Activated T-helper 1 cell treated with anti-CD3 and anti-CD28 coated beads, Interleukin-12 subunit alpha, Interleukin-12 subunit beta, Interleukin-2, Interleukin-4 antibody, amounts not matched to agents 30 ng/mL and 10 ng/mL and 1 ng/mL, durations not matched to agents 14 hours and 24 hours and 36 hours (primary cell): Measurements from ENCODE around the gene ZFAND3. TPM values are rescaled to one million over a fixed set of nuclear protein-coding genes. Genes with fewer than 3 reads are reported as not detected.

ENCODE experiments used
- DNase-seq: peaks from one replicate; pipeline ENCODE4 v3.0.0; 2021; ENCODE audit warnings: low spot score
- H3K27ac Mint-ChIP-seq: one replicate; pipeline ENCODE4 v1.8.0; 2021; ENCODE audit warnings: mild to moderate bottlenecking, mixed read lengths
- H3K27me3 Mint-ChIP-seq: one replicate; pipeline ENCODE4 v1.8.0; 2022; ENCODE audit warnings: mild to moderate bottlenecking, moderate library complexity, mixed read lengths; ENCODE audit not compliant: insufficient read depth
- H3K36me3 Mint-ChIP-seq: one replicate; pipeline ENCODE4 v1.8.0; 2021; ENCODE audit warnings: low read depth, mixed read lengths
- H3K4me1 Mint-ChIP-seq: one replicate; pipeline ENCODE4 v1.8.0; 2021; ENCODE audit warnings: low read depth, mixed read lengths
- H3K4me3 Mint-ChIP-seq: one replicate; pipeline ENCODE4 v1.8.0; 2021; ENCODE audit warnings: mild to moderate bottlenecking, moderate library complexity, mixed read lengths
- H3K9me3 Mint-ChIP-seq: one replicate; pipeline ENCODE4 v1.8.0; 2021; ENCODE audit warnings: mixed read lengths
- intact Hi-C: fragments of 100-400 bp; cut with micrococcal nuclease; formaldehyde crosslinking; loops from one replicate; pipeline ENCODE4 v1.15.1; 2024
- total RNA-seq: library from RNA; stranded (reverse); gene quantifications from 2 replicates; pipeline ENCODE4 v1.2.3, GENCODE V29; 2022

Gene ZFAND3
- total RNA-seq, 1 donor from 2014 or later: 44.1 TPM

DNA sequence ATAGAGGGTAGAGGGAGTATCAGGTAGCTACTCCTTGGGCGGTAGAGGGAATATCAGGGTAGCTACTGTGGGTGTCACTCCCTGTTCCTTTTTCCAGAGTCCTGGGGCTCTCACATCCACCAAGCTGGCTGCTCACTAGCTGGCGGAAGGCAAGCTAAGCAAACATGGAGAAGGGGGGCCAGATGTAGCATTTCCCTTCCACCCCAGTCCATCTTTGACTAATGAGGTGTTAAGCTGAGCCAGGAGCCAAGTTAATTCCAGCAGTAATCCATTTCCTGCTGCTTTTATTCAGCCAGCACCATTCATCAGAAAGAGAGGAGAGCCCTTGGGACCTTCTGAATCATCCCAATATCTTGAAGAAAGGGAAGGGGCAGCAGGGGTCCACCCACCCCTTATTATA is 330.0 kb downstream of the ZFAND3 start:
- Mint-ChIP-seq H3K4me1 (peaks cover 6% of the 10 kb centered on the region), H3K36me3 (no peaks in the 10 kb centered on the region), H3K27me3 (no peaks in the 10 kb centered on the region), H3K9me3 (no peaks in the 10 kb centered on the region), H3K4me3 (no peak overlapping the region), H3K27ac (no peak overlapping the region)
- intact Hi-C loops: no loop called here
- no peak for DNase-seq

DNA sequence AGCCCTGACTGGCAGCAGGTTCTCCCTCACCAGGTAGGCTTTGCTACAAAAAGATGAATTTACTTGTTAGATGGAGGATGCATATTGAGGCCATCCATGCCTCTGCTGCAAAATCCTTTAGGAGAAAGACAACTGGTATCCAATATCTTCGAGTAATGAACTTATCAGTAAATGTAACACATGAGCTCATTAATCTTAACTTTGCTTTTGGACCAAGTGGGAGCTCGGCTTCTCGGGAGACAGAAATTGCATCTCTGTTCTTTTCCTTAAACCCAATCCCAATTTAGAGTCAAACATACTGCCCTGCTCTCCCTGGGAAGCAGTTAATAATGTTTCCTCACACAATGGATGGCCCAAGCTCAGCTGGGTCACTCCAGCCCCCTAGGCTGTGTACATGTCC is 330.5 kb downstream of the ZFAND3 start:
- Mint-ChIP-seq H3K4me3 (no peak overlapping the region), H3K9me3 (no peaks in the 10 kb centered on the region), H3K27me3 (no peaks in the 10 kb centered on the region), H3K4me1 (peaks cover 6% of the 10 kb centered on the region), H3K27ac (no peak overlapping the region), H3K36me3 (no peaks in the 10 kb centered on the region)
- intact Hi-C loops: no loop called here
- DNase-seq: no peak

DNA sequence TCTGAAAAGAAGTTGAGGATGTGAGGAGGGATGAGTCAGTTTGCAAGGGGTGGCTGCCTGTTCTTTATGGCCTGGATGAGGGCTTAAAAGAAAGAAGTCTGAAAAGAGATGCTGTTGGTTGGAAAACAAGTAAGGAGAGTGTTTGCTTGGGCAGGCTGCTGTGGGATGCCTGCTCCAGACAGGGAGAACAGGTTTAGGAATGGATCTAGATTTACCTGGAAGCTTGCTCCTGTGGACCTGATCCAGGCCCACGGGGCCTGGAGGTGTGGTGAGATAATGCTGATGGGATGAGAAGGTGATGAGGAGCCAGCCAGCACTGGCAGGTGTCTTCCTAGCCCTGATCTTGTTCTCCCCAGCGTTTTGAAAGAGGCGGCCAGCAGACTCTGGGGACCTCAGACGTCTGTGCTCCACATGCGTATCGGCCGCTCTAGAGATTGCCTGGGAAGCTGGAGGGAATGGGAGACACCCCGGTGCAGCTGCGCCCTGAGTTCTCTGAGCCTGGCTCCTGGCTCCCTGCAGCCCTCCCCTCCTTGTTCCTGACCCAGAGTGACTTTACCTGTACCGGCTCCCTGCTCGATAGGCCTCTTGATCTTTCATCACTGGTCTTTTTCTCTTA is 331.3 kb downstream of the ZFAND3 start:
- H3K9me3 Mint-ChIP-seq: no peaks in the 10 kb centered on the region
- intact Hi-C loops: no loop called here
- H3K27me3 Mint-ChIP-seq: no peaks in the 10 kb centered on the region
- DNase-seq: no peak
- no peak overlapping the region for H3K27ac Mint-ChIP-seq
- H3K4me1 Mint-ChIP-seq: peaks cover 6% of the 10 kb centered on the region
- H3K36me3 Mint-ChIP-seq: no peaks in the 10 kb centered on the region
- H3K4me3 Mint-ChIP-seq: no peak overlapping the region

DNA sequence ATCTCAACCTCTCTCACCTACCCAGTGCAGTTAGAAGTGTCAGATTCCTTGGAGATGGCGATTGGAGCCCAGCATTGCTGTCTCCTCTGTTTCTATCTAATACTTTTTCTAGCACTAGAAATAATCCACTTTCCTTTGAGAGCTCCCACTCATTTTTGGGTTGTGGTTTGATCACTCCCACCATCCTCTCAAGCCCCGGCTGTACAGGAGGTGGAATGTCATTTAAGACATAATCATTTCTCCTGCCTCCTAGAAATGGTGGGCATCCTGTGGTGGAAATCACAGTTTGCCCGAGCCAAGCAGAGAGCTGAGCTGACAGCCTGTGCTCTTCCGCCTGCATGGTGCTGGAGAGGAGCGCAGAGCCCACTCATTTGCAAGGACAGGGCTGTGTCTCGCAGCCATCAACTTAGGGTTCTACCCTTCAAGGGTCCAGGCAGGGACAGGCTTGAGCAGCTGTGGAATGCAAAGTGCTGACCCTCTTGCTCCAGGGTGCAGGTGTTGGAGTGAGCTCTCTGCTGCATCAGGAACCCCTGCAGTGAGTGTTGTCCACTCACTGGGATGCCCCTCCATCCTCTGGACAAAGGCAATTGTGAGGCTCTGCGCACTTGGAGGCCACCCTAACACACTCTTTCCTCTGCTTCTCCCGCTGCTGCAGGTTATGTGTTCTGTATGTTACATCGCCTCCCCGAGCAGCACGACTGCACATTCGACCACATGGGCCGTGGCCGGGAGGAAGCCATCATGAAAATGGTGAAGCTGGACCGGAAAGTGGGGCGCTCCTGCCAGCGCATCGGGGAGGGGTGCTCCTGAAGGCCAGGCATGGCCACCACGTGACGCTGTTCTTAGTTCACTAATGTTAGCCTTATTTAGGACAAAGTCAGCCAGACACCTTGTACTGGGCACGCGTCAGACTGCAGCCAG is 332.3 kb downstream of the ZFAND3 start:
- no peaks in the 10 kb centered on the region for H3K9me3 Mint-ChIP-seq
- no peak overlapping the region for H3K4me3 Mint-ChIP-seq
- no peaks in the 10 kb centered on the region for H3K36me3 Mint-ChIP-seq
- no peak overlapping the region for H3K27ac Mint-ChIP-seq
- peaks cover 6% of the 10 kb centered on the region for H3K4me1 Mint-ChIP-seq
- intact Hi-C loops: no loop called here
- DNase-seq: no peak
- H3K27me3 Mint-ChIP-seq: no peaks in the 10 kb centered on the region

DNA sequence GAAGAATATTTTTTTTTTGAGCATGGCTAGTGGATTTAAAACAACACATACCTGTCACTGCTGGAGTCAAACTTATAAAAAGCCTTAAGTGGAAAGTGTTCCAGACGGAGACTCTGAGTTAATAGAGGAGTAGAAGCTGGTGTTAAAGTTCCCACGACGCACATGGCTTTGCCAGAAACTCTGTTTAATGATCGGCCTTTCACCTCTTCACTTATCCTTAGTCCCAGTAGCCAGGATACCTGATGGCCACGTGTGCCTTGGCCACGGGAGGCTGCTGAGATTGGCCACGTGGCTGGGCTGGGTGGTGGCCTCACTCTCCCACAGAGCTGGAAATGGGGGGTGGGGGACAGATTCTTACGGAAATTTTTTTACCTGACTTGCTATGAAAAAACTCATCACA is 333.1 kb downstream of the ZFAND3 start:
- no peaks in the 10 kb centered on the region for H3K36me3 Mint-ChIP-seq
- H3K9me3 Mint-ChIP-seq: no peaks in the 10 kb centered on the region
- H3K4me3 Mint-ChIP-seq: no peak overlapping the region
- H3K4me1 Mint-ChIP-seq: peaks cover 5% of the 10 kb centered on the region
- intact Hi-C loops: no loop called here
- no peaks in the 10 kb centered on the region for H3K27me3 Mint-ChIP-seq
- no peak for DNase-seq
- no peak overlapping the region for H3K27ac Mint-ChIP-seq

DNA sequence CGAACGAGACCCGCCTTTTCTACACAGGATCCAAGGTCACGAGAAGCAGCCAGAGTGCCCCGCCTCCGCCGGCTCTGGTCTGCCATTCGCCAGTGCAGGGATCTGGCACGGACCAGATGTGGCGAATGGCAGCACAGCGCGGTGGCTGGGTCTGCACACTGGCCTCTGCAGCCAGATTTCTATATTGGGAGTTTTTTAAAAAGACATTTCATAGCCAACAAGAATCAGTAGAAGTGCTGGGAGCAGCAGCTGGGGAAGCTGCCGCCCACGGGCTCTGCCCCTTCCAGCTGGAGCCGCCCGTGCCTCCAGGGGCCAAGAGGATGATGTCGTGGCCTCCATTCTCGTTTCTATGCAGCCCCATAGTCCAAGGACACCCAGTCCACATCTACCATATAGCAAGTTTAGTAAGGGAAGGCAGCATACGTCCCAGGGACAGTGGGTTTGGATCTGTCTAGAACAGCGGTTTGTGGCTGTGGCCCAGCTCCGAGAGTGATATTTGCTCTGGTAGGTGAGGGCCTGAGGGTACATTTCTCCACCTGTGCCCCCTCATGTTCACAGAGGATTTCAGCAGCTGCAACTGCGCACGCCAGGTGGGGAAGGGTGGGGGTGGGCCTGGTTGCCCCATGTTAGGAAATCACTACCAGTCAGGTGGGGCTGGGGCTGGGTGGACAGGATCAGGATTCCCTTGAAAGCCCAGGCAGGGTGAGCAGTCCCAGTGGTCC is 333.7 kb downstream of the ZFAND3 start:
- H3K36me3 Mint-ChIP-seq: no peaks in the 10 kb centered on the region
- no peak for DNase-seq
- H3K4me3 Mint-ChIP-seq: no peak overlapping the region

DNA sequence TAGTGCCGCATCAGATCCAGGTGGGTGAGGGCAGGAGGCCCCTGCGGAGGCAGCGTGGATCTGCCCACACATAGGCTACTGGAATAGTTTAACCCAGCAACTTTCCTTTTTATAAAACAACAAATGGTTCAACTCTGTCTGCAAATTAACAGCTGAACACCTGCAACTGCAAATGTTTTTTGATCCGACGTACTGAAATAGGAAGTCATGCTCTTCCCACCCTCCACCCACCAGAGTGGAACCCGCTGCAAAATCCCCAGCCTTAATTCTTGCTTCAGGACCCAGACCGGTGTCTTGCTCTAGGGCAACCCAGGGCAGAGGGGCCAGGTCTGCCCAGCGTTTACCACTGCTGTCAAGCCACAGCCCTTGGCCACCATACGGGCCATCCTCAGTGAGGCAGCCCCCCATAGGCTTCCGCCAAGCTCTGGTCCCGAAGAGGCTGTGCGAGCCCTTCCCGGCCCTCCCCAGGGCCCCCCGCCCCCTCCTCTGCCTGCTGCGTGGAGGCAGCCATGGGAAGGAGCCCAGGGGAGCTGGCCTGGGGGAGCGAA is 334.3 kb downstream of the ZFAND3 start:
- intact Hi-C loops: no loop called here
- no peaks in the 10 kb centered on the region for H3K36me3 Mint-ChIP-seq
- no peak overlapping the region for H3K27ac Mint-ChIP-seq

More for the DNA sequence above, 333.7 kb downstream of the ZFAND3 start:
- Mint-ChIP-seq H3K27ac (no peak overlapping the region), H3K27me3 (no peaks in the 10 kb centered on the region), H3K4me1 (no peaks in the 10 kb centered on the region), H3K9me3 (no peaks in the 10 kb centered on the region)
- intact Hi-C loops: no loop called here

DNA sequence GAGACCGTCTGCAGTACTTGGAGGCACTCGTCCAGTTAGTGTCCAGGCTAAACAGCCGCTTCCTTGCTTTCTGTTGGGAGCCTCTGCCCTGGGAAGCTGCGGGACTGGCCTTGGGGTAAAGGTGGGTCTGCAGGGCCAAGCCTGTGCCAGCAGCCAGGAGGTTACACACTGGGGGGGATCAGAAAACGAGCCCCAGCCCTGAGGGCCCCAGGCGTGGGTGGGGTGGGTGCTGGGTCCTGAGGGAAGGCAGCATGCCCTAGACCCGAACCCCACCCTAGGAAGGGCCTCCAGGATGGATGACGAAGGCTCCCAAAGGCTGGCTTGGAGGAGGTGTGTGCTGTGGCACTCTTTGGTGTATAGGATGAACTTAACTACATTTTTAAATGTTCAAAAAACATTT is 335.2 kb downstream of the ZFAND3 start:
- no peak overlapping the region for H3K4me3 Mint-ChIP-seq
- H3K4me1 Mint-ChIP-seq: no peaks in the 10 kb centered on the region
- H3K27ac Mint-ChIP-seq: no peak overlapping the region
- intact Hi-C loops: no loop called here
- no peaks in the 10 kb centered on the region for H3K27me3 Mint-ChIP-seq
- H3K9me3 Mint-ChIP-seq: no peaks in the 10 kb centered on the region
- H3K36me3 Mint-ChIP-seq: no peaks in the 10 kb centered on the region
- no peak for DNase-seq

More for the DNA sequence above, 334.3 kb downstream of the ZFAND3 start:
- H3K27me3 Mint-ChIP-seq: no peaks in the 10 kb centered on the region
- DNase-seq: no peak
- no peak overlapping the region for H3K4me3 Mint-ChIP-seq
- no peaks in the 10 kb centered on the region for H3K9me3 Mint-ChIP-seq
- H3K4me1 Mint-ChIP-seq: no peaks in the 10 kb centered on the region

DNA sequence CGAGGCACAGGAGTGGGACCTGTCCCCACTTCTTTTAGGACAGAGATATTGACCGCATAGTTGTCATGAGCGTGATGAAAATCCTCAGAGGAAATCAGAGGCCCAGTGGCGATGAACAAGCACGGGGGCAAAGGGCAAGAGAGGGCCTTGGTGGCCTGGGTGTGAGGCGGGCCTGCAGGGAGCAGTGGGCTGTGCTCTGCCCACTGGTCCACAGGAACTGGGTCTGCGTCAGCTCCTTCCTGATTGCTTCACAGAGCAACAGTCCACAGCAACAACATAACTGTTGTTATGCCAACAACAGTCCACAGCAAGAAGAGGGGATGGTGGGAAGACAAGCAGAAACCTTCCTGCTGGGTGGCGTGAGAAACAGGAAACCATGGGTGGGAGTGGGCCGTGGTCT is 335.6 kb downstream of the ZFAND3 start:
- H3K4me1 Mint-ChIP-seq: no peaks in the 10 kb centered on the region

DNA sequence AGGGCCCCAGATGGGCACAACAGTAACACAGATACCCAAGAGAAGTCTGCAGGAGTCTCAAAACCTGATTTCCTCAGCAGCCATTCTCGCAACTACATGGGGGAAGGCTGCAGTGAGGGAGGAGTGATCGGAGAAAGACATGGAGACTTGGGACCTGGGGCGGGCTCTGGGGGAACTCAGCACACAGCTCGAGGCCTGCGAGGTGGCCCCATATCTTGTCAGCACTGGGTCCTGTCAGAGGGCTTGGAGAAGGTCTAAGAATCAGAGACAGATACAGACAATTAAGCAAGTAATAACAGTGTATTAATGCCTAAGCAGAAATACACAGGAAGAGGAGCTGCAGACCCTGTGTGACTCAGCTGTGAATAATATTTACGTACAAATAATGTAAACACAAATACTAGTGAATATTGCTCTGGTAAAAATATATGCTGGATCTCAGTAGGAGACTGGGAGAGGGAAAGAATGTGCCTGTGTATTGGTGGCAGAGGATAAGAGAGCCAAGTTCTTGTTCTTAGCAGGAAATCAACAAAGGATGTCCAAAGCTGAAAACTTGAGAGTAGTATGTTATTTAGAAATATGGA is 336.2 kb downstream of the ZFAND3 start:
- no peak overlapping the region for H3K4me3 Mint-ChIP-seq
- H3K36me3 Mint-ChIP-seq: no peaks in the 10 kb centered on the region
- intact Hi-C loops: no loop called here
- no peaks in the 10 kb centered on the region for H3K27me3 Mint-ChIP-seq
- H3K27ac Mint-ChIP-seq: no peak overlapping the region
- H3K9me3 Mint-ChIP-seq: no peaks in the 10 kb centered on the region
- no peaks in the 10 kb centered on the region for H3K4me1 Mint-ChIP-seq
- DNase-seq: no peak

More for the DNA sequence above, 335.6 kb downstream of the ZFAND3 start:
- Mint-ChIP-seq H3K4me3 (no peak overlapping the region), H3K27ac (no peak overlapping the region), H3K27me3 (no peaks in the 10 kb centered on the region), H3K36me3 (no peaks in the 10 kb centered on the region), H3K9me3 (no peaks in the 10 kb centered on the region)
- DNase-seq: no peak
- intact Hi-C loops: no loop called here

DNA sequence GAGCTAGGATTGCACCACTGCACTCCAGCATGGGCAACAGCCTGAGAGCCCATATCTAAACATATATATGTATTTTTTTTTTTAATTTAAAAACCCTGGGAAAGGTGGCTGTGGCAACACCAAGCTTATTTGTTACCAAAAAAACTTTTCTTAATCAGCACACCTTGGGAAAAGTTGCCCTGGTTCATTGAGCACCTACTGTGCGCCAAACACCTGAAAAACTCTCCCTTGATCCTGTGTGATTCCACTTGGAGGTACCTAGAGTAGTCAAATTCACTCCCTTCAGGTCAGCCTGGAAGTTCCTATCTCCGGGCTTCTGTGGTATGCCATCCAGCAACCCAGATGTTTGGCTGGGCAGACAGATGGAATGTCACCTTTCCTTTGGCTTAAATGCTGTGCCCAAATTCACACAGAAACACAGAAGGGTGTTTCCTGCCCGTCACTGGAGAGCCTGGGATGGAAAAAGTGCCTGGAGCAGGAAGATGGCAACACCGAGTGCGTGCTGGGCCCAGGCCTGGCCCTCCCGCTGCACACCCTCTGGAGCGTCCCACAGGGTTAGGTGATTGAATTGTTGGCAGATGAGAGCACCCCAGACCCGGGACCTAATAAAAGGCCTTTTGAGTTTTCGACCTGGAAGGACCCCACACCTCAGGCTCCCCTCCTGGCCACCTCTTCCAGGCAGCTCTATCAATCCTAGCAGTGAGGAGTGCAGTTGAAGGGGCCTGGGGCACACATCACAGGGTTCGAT is 337.5 kb downstream of the ZFAND3 start:
- H3K36me3 Mint-ChIP-seq: no peaks in the 10 kb centered on the region
- peaks cover 1% of the 10 kb centered on the region for H3K27me3 Mint-ChIP-seq
- no peak overlapping the region for H3K27ac Mint-ChIP-seq
- no peak overlapping the region for H3K4me3 Mint-ChIP-seq
- no peaks in the 10 kb centered on the region for H3K4me1 Mint-ChIP-seq
- DNase-seq: no peak
- no peaks in the 10 kb centered on the region for H3K9me3 Mint-ChIP-seq
- intact Hi-C loops: no loop called here

DNA sequence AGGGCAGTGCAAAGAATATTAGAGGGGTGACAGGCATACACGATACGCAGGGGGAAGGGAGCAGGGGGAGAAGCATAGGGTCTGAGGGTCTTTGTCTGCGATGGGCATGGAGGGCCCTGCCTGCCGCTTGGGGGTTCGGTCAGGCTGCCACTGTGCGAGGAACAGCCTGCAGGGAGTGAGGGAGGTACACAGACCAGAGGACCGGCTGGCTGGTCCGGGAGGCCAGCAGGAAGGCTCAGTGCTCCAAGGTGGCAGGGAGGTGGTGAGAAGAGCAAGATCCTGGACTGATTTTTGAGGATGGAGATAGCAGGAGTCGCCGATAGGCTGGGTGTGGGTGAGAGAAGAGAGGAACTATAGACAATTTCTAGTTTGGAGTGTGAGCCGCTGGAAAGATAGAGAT is 338.4 kb downstream of the ZFAND3 start:
- Mint-ChIP-seq H3K36me3 (no peaks in the 10 kb centered on the region), H3K4me1 (no peaks in the 10 kb centered on the region), H3K4me3 (no peak overlapping the region), H3K27me3 (peaks cover 1% of the 10 kb centered on the region), H3K27ac (no peak overlapping the region), H3K9me3 (no peaks in the 10 kb centered on the region)
- intact Hi-C loops: no loop called here
- DNase-seq: no peak
